Measurements from ENCODE around the gene DEDD2. TPM values are rescaled to one million over a fixed set of nuclear protein-coding genes. Genes with fewer than 3 reads are reported as not detected.

DEDD2 gene
- total RNA-seq, 4 donors from 2014 or later = 17.1 to 34.5 (median 27.0) TPM

- TF ChIP-seq CTCF (IDR thresholded peaks at IDR 0.05; ENCODE audit: low read depth) = no peak
Measured at GRCh38 chr19:42169486-42170413, 47.7 kb downstream of the DEDD2 start.

- TF ChIP-seq CTCF (IDR thresholded peaks at IDR 0.05; ENCODE audit: low read depth) = no peak
Measured at GRCh38 chr19:42168206-42168605, 49.3 kb downstream of the DEDD2 start.

- TF ChIP-seq CTCF (IDR thresholded peaks at IDR 0.05; ENCODE audit: low read depth) = no peak
Measured at GRCh38 chr19:42166316-42166715, 51.2 kb downstream of the DEDD2 start.

GRCh38 chr19:42165146-42165545, 52.3 kb downstream of the DEDD2 start:
- TF ChIP-seq CTCF (IDR thresholded peaks at IDR 0.05; ENCODE audit: low read depth) = no peak

GRCh38 chr19:42161616-42162263, 55.7 kb downstream of the DEDD2 start:
- no peak for TF ChIP-seq CTCF (IDR thresholded peaks at IDR 0.05; ENCODE audit: low read depth)

GRCh38 chr19:42159942-42160341, 57.5 kb downstream of the DEDD2 start:
- no peak for TF ChIP-seq CTCF (IDR thresholded peaks at IDR 0.05; ENCODE audit: low read depth)

- TF ChIP-seq CTCF (IDR thresholded peaks at IDR 0.05; ENCODE audit: low read depth) = no peak
Measured at GRCh38 chr19:42158926-42159325, 58.6 kb downstream of the DEDD2 start.
